Natural killer cell (primary cell): ENCODE measurements around the gene ADGRB2. TPM values are rescaled to one million over a fixed set of nuclear protein-coding genes. Genes with fewer than 3 reads are reported as not detected.

ENCODE experiments used
- ATAC-seq, 3 donors: fragments of 150-1000 bp in 2 of 3; fragments of 200-7000 bp in 1 of 3; cut with Tn5 transposase; 1 replicate in 1 of 3; 2 replicates in 2 of 3; pipeline ENCODE4 v1.10.0; 2021; ENCODE audit warnings: mild to moderate bottlenecking in 2 of 3, moderate library complexity in 2 of 3
- DNase-seq, 2 donors: peaks; one replicate each; pipeline versions ENCODE4 v3.0.0 to v3.0.0-alpha.2; 2013 to 2021; ENCODE audit warnings: mixed read lengths in 1 of 2
- H3K27ac ChIP-seq: one replicate; pipeline ENCODE4 v1.5.1; 2013; ENCODE audit warnings: mild to moderate bottlenecking, low read length
- H3K27me3 ChIP-seq: one replicate; pipeline ENCODE4 v1.6.1; 2013; ENCODE audit warnings: low read length; ENCODE audit not compliant: control insufficient read depth, insufficient read depth
- H3K36me3 ChIP-seq: one replicate; pipeline ENCODE4 v1.6.1; 2013; ENCODE audit warnings: low read length; ENCODE audit not compliant: control insufficient read depth, insufficient read depth
- H3K4me1 ChIP-seq: one replicate; pipeline ENCODE4 v1.6.1; 2013; ENCODE audit warnings: low read length; ENCODE audit not compliant: control insufficient read depth, insufficient read depth
- H3K4me3 ChIP-seq: one replicate; pipeline ENCODE4 v1.5.1; 2013; ENCODE audit warnings: low read length
- H3K9me3 ChIP-seq: one replicate; pipeline ENCODE4 v1.6.1; 2013; ENCODE audit warnings: low read length; ENCODE audit not compliant: control insufficient read depth, insufficient read depth
- H3K27ac Mint-ChIP-seq, 2 donors: one replicate each; pipeline ENCODE4 v1.8.0; 2022; ENCODE audit warnings: mild to moderate bottlenecking in 2 of 2, mixed read lengths in 2 of 2, moderate library complexity in 1 of 2
- H3K27me3 Mint-ChIP-seq, 2 donors: one replicate each; pipeline ENCODE4 v1.8.0; 2022; ENCODE audit warnings: low read depth in 2 of 2, mixed read lengths in 2 of 2
- H3K36me3 Mint-ChIP-seq: one replicate; pipeline ENCODE4 v1.8.0; 2022; ENCODE audit warnings: mixed read lengths
- H3K4me1 Mint-ChIP-seq, 2 donors: one replicate each; pipeline ENCODE4 v1.8.0; 2022; ENCODE audit warnings: mixed read lengths in 2 of 2
- H3K4me3 Mint-ChIP-seq: one replicate; pipeline ENCODE4 v1.8.0; 2022; ENCODE audit warnings: mild to moderate bottlenecking, moderate library complexity, mixed read lengths
- H3K9me3 Mint-ChIP-seq, 2 donors: one replicate each; pipeline ENCODE4 v1.8.0; 2022; ENCODE audit warnings: mixed read lengths in 2 of 2
- WGBS: methylation state at CpG from one replicate; pipeline ENCODE4 v1.1.7; 2013; ENCODE audit warnings: missing lambda C conversion rate; ENCODE audit not compliant: insufficient coverage; 5-methylcytosine and 5-hydroxymethylcytosine counted together
- intact Hi-C: fragments of 100-400 bp; cut with micrococcal nuclease; formaldehyde crosslinking; loops from one replicate; pipeline ENCODE4 v1.14.2; 2022
- total RNA-seq, 4 donors: library from RNA; stranded (reverse); fragments of 120-200 nt in 1 of 4; gene quantifications; one replicate each; pipeline versions ENCODE4 v1.2.3 to v1.2.4, GENCODE V29; 2013 to 2022
- TF ChIP-seq, protein P1 (sequence below): fragments of 200-600 bp; IDR thresholded peaks from one replicate; pipeline ENCODE4 v1.8.0; 2022; ENCODE audit warnings: antibody characterized with exemption

The ADGRB2 gene
- total RNA-seq, 3 donors from 2014 or later (not counting 1 experiment from before 2014, with no cell fraction given) = 7.6 to 19.9 (median 12.8) TPM

GRCh38 chr1:31803610-31804009 lies 39.5 kb upstream of the ADGRB2 start:
- Mint-ChIP-seq H3K27me3 (peaks cover 0 to 9% of the 10 kb centered on the region in 2 donors), H3K9me3 (no peaks in the 10 kb centered on the region), H3K4me3 (no peak overlapping the region), H3K4me1 (peaks cover 4 to 9% of the 10 kb centered on the region in 2 donors), H3K36me3 (no peaks in the 10 kb centered on the region), H3K27ac (no peak overlapping the region)
- H3K4me1 ChIP-seq = no peaks in the 10 kb centered on the region
- WGBS = 91% methylated on average over 2 of the region's 2 CpGs
- ATAC-seq = no peak
- H3K9me3 ChIP-seq = no peaks in the 10 kb centered on the region
- TF ChIP-seq, protein P1, sequence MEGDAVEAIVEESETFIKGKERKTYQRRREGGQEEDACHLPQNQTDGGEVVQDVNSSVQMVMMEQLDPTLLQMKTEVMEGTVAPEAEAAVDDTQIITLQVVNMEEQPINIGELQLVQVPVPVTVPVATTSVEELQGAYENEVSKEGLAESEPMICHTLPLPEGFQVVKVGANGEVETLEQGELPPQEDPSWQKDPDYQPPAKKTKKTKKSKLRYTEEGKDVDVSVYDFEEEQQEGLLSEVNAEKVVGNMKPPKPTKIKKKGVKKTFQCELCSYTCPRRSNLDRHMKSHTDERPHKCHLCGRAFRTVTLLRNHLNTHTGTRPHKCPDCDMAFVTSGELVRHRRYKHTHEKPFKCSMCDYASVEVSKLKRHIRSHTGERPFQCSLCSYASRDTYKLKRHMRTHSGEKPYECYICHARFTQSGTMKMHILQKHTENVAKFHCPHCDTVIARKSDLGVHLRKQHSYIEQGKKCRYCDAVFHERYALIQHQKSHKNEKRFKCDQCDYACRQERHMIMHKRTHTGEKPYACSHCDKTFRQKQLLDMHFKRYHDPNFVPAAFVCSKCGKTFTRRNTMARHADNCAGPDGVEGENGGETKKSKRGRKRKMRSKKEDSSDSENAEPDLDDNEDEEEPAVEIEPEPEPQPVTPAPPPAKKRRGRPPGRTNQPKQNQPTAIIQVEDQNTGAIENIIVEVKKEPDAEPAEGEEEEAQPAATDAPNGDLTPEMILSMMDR = no peak
- H3K4me3 ChIP-seq = no peak overlapping the region
- H3K27me3 ChIP-seq = no peaks in the 10 kb centered on the region
- no peaks in the 10 kb centered on the region for H3K36me3 ChIP-seq
- intact Hi-C loops = no loop called here
- no peak for DNase-seq
- no peak overlapping the region for H3K27ac ChIP-seq

DNA sequence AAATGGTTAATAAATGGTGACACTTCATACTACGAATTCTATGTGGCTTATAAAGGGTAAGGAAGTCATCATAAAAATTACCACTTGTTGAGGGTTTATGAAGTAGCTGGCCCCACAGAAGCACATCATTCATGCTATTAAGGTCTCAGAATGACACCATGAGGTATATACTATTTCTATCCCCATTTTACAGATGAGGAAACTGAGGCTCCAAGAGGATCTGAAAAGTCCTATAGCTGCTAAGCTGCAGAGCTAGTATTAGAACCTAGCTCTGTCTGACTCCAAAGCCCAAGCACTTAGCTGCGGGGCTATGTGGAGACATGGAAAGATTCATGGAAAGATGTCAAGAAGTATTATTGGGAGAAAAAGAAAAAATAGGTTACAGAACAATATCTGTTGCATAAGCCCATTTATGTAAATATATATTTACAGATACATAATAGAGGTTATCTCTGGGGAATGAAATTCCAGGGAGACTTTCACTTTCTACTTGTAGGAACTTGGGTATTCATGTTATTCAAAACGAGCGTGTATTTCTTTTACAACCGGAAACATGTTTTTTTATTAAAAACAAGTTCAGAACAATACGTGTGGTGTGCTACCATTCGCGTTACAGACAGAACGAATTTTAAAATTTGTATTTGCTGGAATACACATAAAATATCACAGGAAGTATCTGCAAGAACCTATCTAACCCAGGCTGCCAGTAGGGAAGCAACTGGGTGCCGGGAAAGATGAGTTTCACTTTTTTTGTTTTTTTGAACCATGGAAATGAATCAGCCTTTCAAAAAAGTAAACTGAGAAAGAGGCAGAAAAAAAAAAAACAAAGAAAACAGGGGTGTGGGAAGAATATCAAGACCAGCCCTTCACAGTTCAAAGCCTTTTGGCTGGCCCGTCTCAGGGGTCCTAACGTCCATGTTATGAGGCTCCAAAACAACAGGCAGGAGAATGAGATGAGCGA lies 38.3 kb upstream of the ADGRB2 start:
- Histone ChIP-seq H3K27ac (no peak overlapping the region), H3K4me3 (no peak overlapping the region), H3K36me3 (no peaks in the 10 kb centered on the region), H3K4me1 (no peaks in the 10 kb centered on the region), H3K9me3 (no peaks in the 10 kb centered on the region), H3K27me3 (no peaks in the 10 kb centered on the region)
- no peak for DNase-seq
- WGBS = 68% methylated on average over 11 of the region's 13 CpGs
- peaks cover 0 to 9% of the 10 kb centered on the region in 2 donors for H3K27me3 Mint-ChIP-seq
- H3K4me3 Mint-ChIP-seq = peak overlapping the region; percentile 42
- peaks cover 4 to 9% of the 10 kb centered on the region in 2 donors for H3K4me1 Mint-ChIP-seq
- no peak overlapping the region for H3K27ac Mint-ChIP-seq
- no peaks in the 10 kb centered on the region for H3K36me3 Mint-ChIP-seq
- H3K9me3 Mint-ChIP-seq = no peaks in the 10 kb centered on the region
- ATAC-seq = no peak
- intact Hi-C loops = no loop called here
- TF ChIP-seq, protein P1 = no peak

DNA sequence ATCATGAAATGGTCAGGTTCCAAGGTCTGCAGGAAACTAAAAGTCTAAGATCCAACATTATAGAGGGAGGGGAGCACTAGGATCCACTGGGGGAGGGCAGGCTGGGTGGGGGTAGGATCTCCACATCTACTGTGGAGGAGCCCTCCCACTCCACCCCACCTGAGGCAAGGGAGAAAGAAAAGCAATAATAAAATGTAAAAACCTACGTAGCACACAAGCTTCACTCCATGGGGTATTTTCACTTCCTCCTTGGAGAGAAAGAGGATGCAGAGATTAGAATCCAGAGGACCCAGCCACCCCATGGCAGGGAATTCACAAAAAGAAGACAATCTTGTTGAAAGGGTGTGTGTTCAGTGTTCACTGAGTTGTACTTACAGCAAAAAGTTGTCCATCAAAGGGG lies 37.3 kb upstream of the ADGRB2 start:
- H3K9me3 ChIP-seq = no peaks in the 10 kb centered on the region
- H3K36me3 ChIP-seq = no peaks in the 10 kb centered on the region
- intact Hi-C loops = no loop called here
- H3K9me3 Mint-ChIP-seq = no peaks in the 10 kb centered on the region
- no peak overlapping the region for H3K4me3 ChIP-seq
- no peak for ATAC-seq
- H3K4me3 Mint-ChIP-seq = no peak overlapping the region
- H3K27ac Mint-ChIP-seq = no peak overlapping the region
- no peaks in the 10 kb centered on the region for H3K4me1 ChIP-seq
- H3K27me3 Mint-ChIP-seq = peaks cover 0 to 9% of the 10 kb centered on the region in 2 donors
- DNase-seq = no peak
- H3K36me3 Mint-ChIP-seq = no peaks in the 10 kb centered on the region
- peaks cover 4 to 9% of the 10 kb centered on the region in 2 donors for H3K4me1 Mint-ChIP-seq
- TF ChIP-seq, protein P1 = no peak
- H3K27me3 ChIP-seq = no peaks in the 10 kb centered on the region
- WGBS = no CpG with 5 or more reads among the region's 1 CpG
- no peak overlapping the region for H3K27ac ChIP-seq
